ENCODE results near the gene P2RX4.

GRCh38 chr12:121217063-121217462 is 7.1 kb downstream of the P2RX4 start:
- TF ChIP-seq CTCF (IDR thresholded peaks at IDR 0.05; ENCODE audit: low read length) (no peak), EZH2 (optimal IDR thresholded peaks at IDR 0.05; ENCODE audit: low read depth, low read length) (no peak)
